Hepatocyte (in vitro differentiated cells): ENCODE data around the gene PDGFRA.

ENCODE experiments used
- EZH2 ChIP-seq: fragments of 200-600 bp; sonication (generic); IDR thresholded peaks from 2 replicates; pipeline ENCODE4 v1.6.1; 2016; ENCODE audit warnings: antibody characterized with exemption, mild to moderate bottlenecking, borderline replicate concordance
- TF ChIP-seq, protein P1 (sequence below): fragments of 200-600 bp; sonication (generic); IDR thresholded peaks from 2 replicates; pipeline ENCODE4 v1.5.1; 2016; ENCODE audit warnings: antibody characterized with exemption, mild to moderate bottlenecking; ENCODE audit not compliant: poor library complexity

DNA sequence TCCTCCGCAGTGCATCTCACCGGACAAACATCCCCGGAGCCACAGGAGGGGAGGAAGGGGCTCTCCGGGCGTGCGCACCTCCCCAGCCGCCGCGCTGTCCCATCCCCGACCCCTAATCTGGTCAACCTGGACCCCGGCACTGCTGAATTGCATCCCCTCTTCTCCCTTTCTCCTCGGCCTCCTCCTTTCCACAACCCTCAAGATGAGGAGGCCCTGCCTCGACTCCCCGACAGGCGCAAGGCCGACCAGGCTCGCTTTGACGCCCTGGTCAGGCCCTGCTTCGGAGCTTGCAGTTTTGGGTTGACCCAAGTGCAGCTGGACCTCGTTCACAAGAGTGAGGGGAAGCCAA lies 2.3 kb downstream of the PDGFRA start:
- TF ChIP-seq, protein P1, sequence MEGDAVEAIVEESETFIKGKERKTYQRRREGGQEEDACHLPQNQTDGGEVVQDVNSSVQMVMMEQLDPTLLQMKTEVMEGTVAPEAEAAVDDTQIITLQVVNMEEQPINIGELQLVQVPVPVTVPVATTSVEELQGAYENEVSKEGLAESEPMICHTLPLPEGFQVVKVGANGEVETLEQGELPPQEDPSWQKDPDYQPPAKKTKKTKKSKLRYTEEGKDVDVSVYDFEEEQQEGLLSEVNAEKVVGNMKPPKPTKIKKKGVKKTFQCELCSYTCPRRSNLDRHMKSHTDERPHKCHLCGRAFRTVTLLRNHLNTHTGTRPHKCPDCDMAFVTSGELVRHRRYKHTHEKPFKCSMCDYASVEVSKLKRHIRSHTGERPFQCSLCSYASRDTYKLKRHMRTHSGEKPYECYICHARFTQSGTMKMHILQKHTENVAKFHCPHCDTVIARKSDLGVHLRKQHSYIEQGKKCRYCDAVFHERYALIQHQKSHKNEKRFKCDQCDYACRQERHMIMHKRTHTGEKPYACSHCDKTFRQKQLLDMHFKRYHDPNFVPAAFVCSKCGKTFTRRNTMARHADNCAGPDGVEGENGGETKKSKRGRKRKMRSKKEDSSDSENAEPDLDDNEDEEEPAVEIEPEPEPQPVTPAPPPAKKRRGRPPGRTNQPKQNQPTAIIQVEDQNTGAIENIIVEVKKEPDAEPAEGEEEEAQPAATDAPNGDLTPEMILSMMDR, result no peak
- peak; percentile 32 for TF ChIP-seq EZH2
